ENCODE results near the gene FGF1.

DNA sequence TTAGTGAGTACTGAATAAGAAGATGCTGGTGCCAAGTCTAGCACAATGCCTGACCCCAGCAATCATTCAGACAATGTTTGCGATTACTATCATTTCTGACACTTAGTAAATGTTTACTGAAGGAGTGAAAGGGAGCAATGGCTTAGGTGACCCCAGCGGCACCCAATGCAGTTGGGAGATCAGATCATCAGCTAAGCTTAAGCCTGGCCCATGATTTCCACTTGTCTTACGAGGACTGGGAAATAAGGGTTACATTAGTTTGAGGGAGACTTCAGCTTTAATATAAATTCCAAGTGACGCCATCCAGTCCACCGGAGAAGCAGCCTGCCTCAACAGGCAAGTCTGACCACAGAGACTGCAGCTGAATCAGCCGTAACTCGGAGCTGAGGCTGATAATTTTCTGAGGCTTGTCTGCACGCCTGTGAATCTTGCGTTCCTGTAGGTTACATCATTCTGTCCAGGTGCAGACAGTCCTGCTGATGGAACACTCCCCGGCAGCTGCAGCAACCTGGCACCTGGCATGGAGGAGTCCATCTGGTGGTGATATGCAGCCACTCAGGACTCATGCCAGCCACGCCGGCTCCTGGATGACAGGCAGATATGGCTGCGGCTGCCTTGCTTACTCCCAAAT, 34.9 kb upstream of the FGF1 start:
- TF ChIP-seq EZH2phosphoT487 (IDR thresholded peaks at IDR 0.05; ENCODE audit: low read depth), result no peak
- TF ChIP-seq, protein P1, sequence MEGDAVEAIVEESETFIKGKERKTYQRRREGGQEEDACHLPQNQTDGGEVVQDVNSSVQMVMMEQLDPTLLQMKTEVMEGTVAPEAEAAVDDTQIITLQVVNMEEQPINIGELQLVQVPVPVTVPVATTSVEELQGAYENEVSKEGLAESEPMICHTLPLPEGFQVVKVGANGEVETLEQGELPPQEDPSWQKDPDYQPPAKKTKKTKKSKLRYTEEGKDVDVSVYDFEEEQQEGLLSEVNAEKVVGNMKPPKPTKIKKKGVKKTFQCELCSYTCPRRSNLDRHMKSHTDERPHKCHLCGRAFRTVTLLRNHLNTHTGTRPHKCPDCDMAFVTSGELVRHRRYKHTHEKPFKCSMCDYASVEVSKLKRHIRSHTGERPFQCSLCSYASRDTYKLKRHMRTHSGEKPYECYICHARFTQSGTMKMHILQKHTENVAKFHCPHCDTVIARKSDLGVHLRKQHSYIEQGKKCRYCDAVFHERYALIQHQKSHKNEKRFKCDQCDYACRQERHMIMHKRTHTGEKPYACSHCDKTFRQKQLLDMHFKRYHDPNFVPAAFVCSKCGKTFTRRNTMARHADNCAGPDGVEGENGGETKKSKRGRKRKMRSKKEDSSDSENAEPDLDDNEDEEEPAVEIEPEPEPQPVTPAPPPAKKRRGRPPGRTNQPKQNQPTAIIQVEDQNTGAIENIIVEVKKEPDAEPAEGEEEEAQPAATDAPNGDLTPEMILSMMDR (IDR thresholded peaks at IDR 0.05; ENCODE audit: low read depth, low read length), result no peak

Data from OCI-LY3 (cell line).